C4-2B (cell line): ENCODE measurements around the gene CNTN4.

Experiments used
- CTCF ChIP-seq: fragments of 450-650 bp; conservative IDR thresholded peaks from 2 replicates; pipeline ENCODE4 v1.5.1; 2017; ENCODE audit warnings: mild to moderate bottlenecking
- ZFX ChIP-seq: fragments of 450-650 bp; IDR thresholded peaks from 2 replicates; pipeline ENCODE4 v1.6.1; 2017

GRCh38 chr3:3089017-3089416, 990.4 kb downstream of the CNTN4 start:
- TF ChIP-seq CTCF = no peak
- no peak for TF ChIP-seq ZFX
